Measurements from ENCODE around the gene ATXN10. TPM values are rescaled to one million over a fixed set of nuclear protein-coding genes. Genes with fewer than 3 reads are reported as not detected.

The ATXN10 gene
- total RNA-seq, 1 experiment from 2014 or later = 135 TPM

GRCh38 chr22:45848904-45849303 is 177.3 kb downstream of the ATXN10 start:
- DNase-seq (ENCODE audit: low read depth, low spot score) = no peak
- H3K9me2 ChIP-seq (ENCODE audit: insufficient read depth) = no peaks in the 10 kb centered on the region
- H3K9ac ChIP-seq (ENCODE audit: low read length) = no peak overlapping the region
- no peaks in the 10 kb centered on the region for H3K79me2 ChIP-seq (ENCODE audit: insufficient read depth, low read length)
- no peak overlapping the region for H3K4me3 ChIP-seq (replicated peaks in 1 of 2; ENCODE audit: low read depth in 1 of 2, low read length in 2 of 2)
- no peak overlapping the region for H3K27ac ChIP-seq (ENCODE audit: low read depth, low read length)
- H3K9me3 ChIP-seq (ENCODE audit: control insufficient read depth in 1 of 2, insufficient read depth in 1 of 2, low read depth in 1 of 2, low read length in 2 of 2) = peaks cover 5 to 10% of the 10 kb centered on the region in 2 experiments; a peak in 2 of 4 replicates
- TF ChIP-seq YY1 (IDR thresholded peaks at IDR 0.05; ENCODE audit: extremely low read depth, insufficient replicate concordance, low read depth, low read length) (no peak), CBX3 (IDR thresholded peaks at IDR 0.05; ENCODE audit: low read depth) (no peak), JUND (IDR thresholded peaks at IDR 0.05) (no peak), CTCF (IDR thresholded peaks at IDR 0.05 in 2 of 3, conservative IDR thresholded peaks at IDR 0.05 in 1 of 3; ENCODE audit: borderline replicate concordance in 1 of 3, insufficient read depth in 1 of 3, low read depth in 2 of 3, low read length in 2 of 3) (no peak), REST (IDR thresholded peaks at IDR 0.05; ENCODE audit: low read depth) (no peak), EZH2phosphoT487 (IDR thresholded peaks at IDR 0.05; ENCODE audit: borderline replicate concordance) (no peak)
- H3K27me3 ChIP-seq (ENCODE audit: insufficient read depth, low read length) = no peaks in the 10 kb centered on the region
- no peaks in the 10 kb centered on the region for H3K4me1 ChIP-seq (ENCODE audit: control insufficient read depth in 1 of 2, insufficient read depth in 2 of 2, low read length in 2 of 2)
- H3K4me2 ChIP-seq (ENCODE audit: low read length) = no peak overlapping the region
- no peaks in the 10 kb centered on the region for H4K20me1 ChIP-seq (ENCODE audit: insufficient read depth)
- peaks cover under 1 to 20% of the 10 kb centered on the region in 2 experiments; a peak in 3 of 4 replicates for H3K36me3 ChIP-seq (ENCODE audit: control insufficient read depth in 1 of 2, insufficient read depth in 2 of 2, low read length in 2 of 2)
- ChIA-PET CTCF (no interaction called here), POLR2A (no interaction called here), RAD21 (ENCODE audit: low non-redundant PET in 1 of 2, low total read pairs in 2 of 2, uncharacterized antibody in 2 of 2, unreplicated experiment in 2 of 2) (no interaction called here)
- ATAC-seq = no peak
- intact Hi-C loops (cut with micrococcal nuclease) = no loop called here
- BruUV-seq (replicated peaks) = no TSS peak
- H2AFZ ChIP-seq (ENCODE audit: low read depth, low read length, poor library complexity, severe bottlenecking) = no peak overlapping the region
